ENCODE results near the gene BICDL2. TPM values are rescaled to one million over a fixed set of nuclear protein-coding genes. Genes with fewer than 3 reads are reported as not detected.

BICDL2 gene
- total RNA-seq, 2 donors from 2014 or later, result 132 to 357 TPM

GRCh38 chr16:3017794-3018506 is 18.8 kb downstream of the BICDL2 start, which contains the start of gene CLDN6:
Gene CLDN6 (minus strand): TSS chr16:3018183. CDS start chr16:3016021, 2,162 bp downstream.
- Histone ChIP-seq H3K4me1 (peaks cover 58% of the 10 kb centered on the region), H3K27ac (no peak within 1 kb of the TSS), H3K27me3 (no peaks in the 10 kb centered on the region), H3K9me3 (no peaks in the 10 kb centered on the region), H3K4me3 (no peak within 1 kb of the TSS), H3K36me3 (replicated peaks in 1 of 2; ENCODE audit: insufficient read depth in 1 of 2, low read depth in 2 of 2) (no peaks in the 10 kb centered on the region)
- DNase-seq (peak in 3 of 4 donors; percentile 45 to 53 (median 50)), ATAC-seq (no peak)
- intact Hi-C loops (cut with DNase I), result no loop called here
- no peak for TF ChIP-seq POLR2A (IDR thresholded peaks at IDR 0.05)
- TF ChIP-seq, protein P1, sequence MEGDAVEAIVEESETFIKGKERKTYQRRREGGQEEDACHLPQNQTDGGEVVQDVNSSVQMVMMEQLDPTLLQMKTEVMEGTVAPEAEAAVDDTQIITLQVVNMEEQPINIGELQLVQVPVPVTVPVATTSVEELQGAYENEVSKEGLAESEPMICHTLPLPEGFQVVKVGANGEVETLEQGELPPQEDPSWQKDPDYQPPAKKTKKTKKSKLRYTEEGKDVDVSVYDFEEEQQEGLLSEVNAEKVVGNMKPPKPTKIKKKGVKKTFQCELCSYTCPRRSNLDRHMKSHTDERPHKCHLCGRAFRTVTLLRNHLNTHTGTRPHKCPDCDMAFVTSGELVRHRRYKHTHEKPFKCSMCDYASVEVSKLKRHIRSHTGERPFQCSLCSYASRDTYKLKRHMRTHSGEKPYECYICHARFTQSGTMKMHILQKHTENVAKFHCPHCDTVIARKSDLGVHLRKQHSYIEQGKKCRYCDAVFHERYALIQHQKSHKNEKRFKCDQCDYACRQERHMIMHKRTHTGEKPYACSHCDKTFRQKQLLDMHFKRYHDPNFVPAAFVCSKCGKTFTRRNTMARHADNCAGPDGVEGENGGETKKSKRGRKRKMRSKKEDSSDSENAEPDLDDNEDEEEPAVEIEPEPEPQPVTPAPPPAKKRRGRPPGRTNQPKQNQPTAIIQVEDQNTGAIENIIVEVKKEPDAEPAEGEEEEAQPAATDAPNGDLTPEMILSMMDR (IDR thresholded peaks at IDR 0.05), result peak in 4 of 7 experiments; percentile 6 to 32 (median 16)
- WGBS, 2 donors, result 9 to 14% methylated on average over 16 to 52 of the region's 52 CpGs

GRCh38 chr16:3017344-3017743 is 19.4 kb downstream of the BICDL2 start:
- Histone ChIP-seq H3K27me3 (no peaks in the 10 kb centered on the region), H3K9me3 (no peaks in the 10 kb centered on the region), H3K4me1 (peaks cover 58% of the 10 kb centered on the region), H3K27ac (no peak overlapping the region), H3K4me3 (no peak overlapping the region), H3K36me3 (replicated peaks in 1 of 2; ENCODE audit: insufficient read depth in 1 of 2, low read depth in 2 of 2) (no peaks in the 10 kb centered on the region)
- TF ChIP-seq, protein P1 (IDR thresholded peaks at IDR 0.05), result no peak
- no peak for TF ChIP-seq POLR2A (IDR thresholded peaks at IDR 0.05)
- no peak for ATAC-seq
- 76 to 96% methylated on average over 12 to 20 of the region's 20 CpGs for WGBS, 2 donors
- DNase-seq, result no peak
- intact Hi-C loops (cut with DNase I), result no loop called here

GRCh38 chr16:3015865-3016521 is 20.8 kb downstream of the BICDL2 start:
- Histone ChIP-seq H3K9me3 (no peaks in the 10 kb centered on the region), H3K4me1 (peaks cover 60% of the 10 kb centered on the region), H3K4me3 (no peak overlapping the region), H3K36me3 (replicated peaks in 1 of 2; ENCODE audit: insufficient read depth in 1 of 2, low read depth in 2 of 2) (no peaks in the 10 kb centered on the region), H3K27me3 (no peaks in the 10 kb centered on the region), H3K27ac (no peak overlapping the region)
- intact Hi-C loops (cut with DNase I), result no loop called here
- WGBS, 2 donors, result 84 to 93% methylated on average over 7 to 11 of the region's 13 CpGs
- no peak for ATAC-seq
- TF ChIP-seq POLR2A (IDR thresholded peaks at IDR 0.05), result no peak
- TF ChIP-seq, protein P1 (IDR thresholded peaks at IDR 0.05), result no peak
- DNase-seq, result no peak

GRCh38 chr16:3014971-3015370 is 21.8 kb downstream of the BICDL2 start:
- Histone ChIP-seq H3K4me3 (no peak overlapping the region), H3K9me3 (no peaks in the 10 kb centered on the region), H3K36me3 (replicated peaks in 1 of 2; ENCODE audit: insufficient read depth in 1 of 2, low read depth in 2 of 2) (no peaks in the 10 kb centered on the region), H3K27ac (no peak overlapping the region), H3K4me1 (peaks cover 67% of the 10 kb centered on the region), H3K27me3 (no peaks in the 10 kb centered on the region)
- ATAC-seq, result no peak
- TF ChIP-seq, protein P1 (IDR thresholded peaks at IDR 0.05), result no peak
- TF ChIP-seq POLR2A (IDR thresholded peaks at IDR 0.05), result no peak
- 88 to 89% methylated on average over 6 of the region's 6 CpGs for WGBS, 2 donors
- DNase-seq, result no peak
- intact Hi-C loops (cut with DNase I), result no loop called here

All from body of pancreas (tissue), 4 donors.